Stimulated activated naive CD8-positive, alpha-beta T cell treated with anti-CD3 and anti-CD28 coated beads, Interleukin-15, Interleukin-2, amounts not matched to agents 100 ng/mL and 50 ng/mL, for 24 hours (primary cell): Measurements from ENCODE around the gene GHSR.
"Not testable (repeated sequence)": the region's sequence is repeated elsewhere in the genome, so short reads cannot be mapped to it uniquely, and the experiment has no call there.

Experiments used
- H3K27ac Mint-ChIP-seq: one replicate; pipeline ENCODE4 v1.8.0; 2021; ENCODE audit warnings: mild to moderate bottlenecking, mixed read lengths
- H3K27me3 Mint-ChIP-seq: one replicate; pipeline ENCODE4 v1.8.0; 2021; ENCODE audit warnings: mixed read lengths
- H3K36me3 Mint-ChIP-seq: one replicate; pipeline ENCODE4 v1.8.0; 2021; ENCODE audit warnings: low read depth, mixed read lengths
- H3K4me1 Mint-ChIP-seq: one replicate; pipeline ENCODE4 v1.8.0; 2021; ENCODE audit warnings: low read depth, mixed read lengths
- H3K4me3 Mint-ChIP-seq: one replicate; pipeline ENCODE4 v1.8.0; 2021; ENCODE audit warnings: mild to moderate bottlenecking, mixed read lengths
- H3K9me3 Mint-ChIP-seq: one replicate; pipeline ENCODE4 v1.8.0; 2021; ENCODE audit warnings: mixed read lengths

GHSR gene

GRCh38 chr3:172447611-172448579 is at the start of gene GHSR:
TSS of gene GHSR (minus strand) at chr3:172448456. CDS start at chr3:172448413, 43 bp downstream.
- H3K4me3 Mint-ChIP-seq = peak within 1 kb of the TSS; percentile 63
- no peak within 1 kb of the TSS for H3K27ac Mint-ChIP-seq
- H3K4me1 Mint-ChIP-seq = peaks cover 29% of the 10 kb centered on the region
- H3K9me3 Mint-ChIP-seq = peaks cover 4% of the 10 kb centered on the region
- H3K36me3 Mint-ChIP-seq = peaks cover 5% of the 10 kb centered on the region
- H3K27me3 Mint-ChIP-seq = peaks cover 88% of the 10 kb centered on the region

- H3K36me3 Mint-ChIP-seq, H3K4me3 Mint-ChIP-seq, H3K9me3 Mint-ChIP-seq: not testable (repeated sequence)
- Mint-ChIP-seq H3K27ac (peak overlapping the region; percentile 89), H3K27me3 (peaks cover 18% of the 10 kb centered on the region), H3K4me1 (peaks cover 11% of the 10 kb centered on the region)
Observed at GRCh38 chr3:172490198-172490669, 42.0 kb upstream of the GHSR start.

GRCh38 chr3:172478116-172478515 is 29.9 kb upstream of the GHSR start:
- Mint-ChIP-seq H3K4me1 (peaks cover 8% of the 10 kb centered on the region), H3K4me3 (no peak overlapping the region), H3K27ac (peak overlapping the region; percentile 54)

GRCh38 chr3:172476347-172476746 is 28.1 kb upstream of the GHSR start:
- no peaks in the 10 kb centered on the region for H3K36me3 Mint-ChIP-seq
- H3K4me3 Mint-ChIP-seq = no peak overlapping the region
- H3K9me3 Mint-ChIP-seq = peaks cover 7% of the 10 kb centered on the region
- H3K27ac Mint-ChIP-seq = no peak overlapping the region
- peaks cover 8% of the 10 kb centered on the region for H3K4me1 Mint-ChIP-seq
- H3K27me3 Mint-ChIP-seq = peaks cover 7% of the 10 kb centered on the region

More at GRCh38 chr3:172478116-172478515, 29.9 kb upstream of the GHSR start:
- Mint-ChIP-seq H3K27me3 (peaks cover 6% of the 10 kb centered on the region), H3K9me3 (no peaks in the 10 kb centered on the region), H3K36me3 (no peaks in the 10 kb centered on the region)

GRCh38 chr3:172475703-172476102 is 27.4 kb upstream of the GHSR start:
- Mint-ChIP-seq H3K27me3 (peaks cover 10% of the 10 kb centered on the region), H3K4me1 (peaks cover 8% of the 10 kb centered on the region), H3K4me3 (no peak overlapping the region), H3K27ac (no peak overlapping the region), H3K36me3 (no peaks in the 10 kb centered on the region), H3K9me3 (peaks cover 7% of the 10 kb centered on the region)

- H3K27ac Mint-ChIP-seq = no peak overlapping the region
- H3K4me3 Mint-ChIP-seq = no peak overlapping the region
- H3K36me3 Mint-ChIP-seq = no peaks in the 10 kb centered on the region
- H3K4me1 Mint-ChIP-seq = peaks cover under 1% of the 10 kb centered on the region
- H3K9me3 Mint-ChIP-seq = peaks cover 7% of the 10 kb centered on the region
- H3K27me3 Mint-ChIP-seq = peaks cover 31% of the 10 kb centered on the region
Observed at GRCh38 chr3:172471903-172472302, 23.6 kb upstream of the GHSR start.

GRCh38 chr3:172470588-172470987 is 22.3 kb upstream of the GHSR start:
- no peak overlapping the region for H3K4me3 Mint-ChIP-seq
- peaks cover 34% of the 10 kb centered on the region for H3K27me3 Mint-ChIP-seq
- H3K9me3 Mint-ChIP-seq = peaks cover 7% of the 10 kb centered on the region
- H3K4me1 Mint-ChIP-seq = no peaks in the 10 kb centered on the region
- H3K27ac Mint-ChIP-seq = no peak overlapping the region
- H3K36me3 Mint-ChIP-seq = no peaks in the 10 kb centered on the region

GRCh38 chr3:172467170-172467824 is 19.0 kb upstream of the GHSR start:
- peaks cover 7% of the 10 kb centered on the region for H3K9me3 Mint-ChIP-seq
- peaks cover 34% of the 10 kb centered on the region for H3K27me3 Mint-ChIP-seq
- no peak overlapping the region for H3K27ac Mint-ChIP-seq
- no peak overlapping the region for H3K4me3 Mint-ChIP-seq
- no peaks in the 10 kb centered on the region for H3K36me3 Mint-ChIP-seq
- no peaks in the 10 kb centered on the region for H3K4me1 Mint-ChIP-seq

- no peak overlapping the region for H3K27ac Mint-ChIP-seq
- H3K4me1 Mint-ChIP-seq = no peaks in the 10 kb centered on the region
- H3K4me3 Mint-ChIP-seq = no peak overlapping the region
- peaks cover under 1% of the 10 kb centered on the region for H3K9me3 Mint-ChIP-seq
- H3K27me3 Mint-ChIP-seq = peaks cover 27% of the 10 kb centered on the region
- no peaks in the 10 kb centered on the region for H3K36me3 Mint-ChIP-seq
Observed at GRCh38 chr3:172466553-172467130, 18.4 kb upstream of the GHSR start.

- no peak overlapping the region for H3K4me3 Mint-ChIP-seq
- H3K9me3 Mint-ChIP-seq = no peaks in the 10 kb centered on the region
- H3K27me3 Mint-ChIP-seq = peaks cover 24% of the 10 kb centered on the region
- no peak overlapping the region for H3K27ac Mint-ChIP-seq
- H3K36me3 Mint-ChIP-seq = no peaks in the 10 kb centered on the region
- no peaks in the 10 kb centered on the region for H3K4me1 Mint-ChIP-seq
Observed at GRCh38 chr3:172465281-172465680, 17.0 kb upstream of the GHSR start.

GRCh38 chr3:172464306-172464705 is 16.1 kb upstream of the GHSR start:
- H3K9me3 Mint-ChIP-seq = no peaks in the 10 kb centered on the region
- H3K4me1 Mint-ChIP-seq = no peaks in the 10 kb centered on the region
- peaks cover 22% of the 10 kb centered on the region for H3K27me3 Mint-ChIP-seq
- no peaks in the 10 kb centered on the region for H3K36me3 Mint-ChIP-seq
- no peak overlapping the region for H3K27ac Mint-ChIP-seq
- H3K4me3 Mint-ChIP-seq = no peak overlapping the region

GRCh38 chr3:172461530-172462138 is 13.4 kb upstream of the GHSR start:
- Mint-ChIP-seq H3K27ac (no peak overlapping the region), H3K4me1 (no peaks in the 10 kb centered on the region), H3K4me3 (no peak overlapping the region), H3K9me3 (no peaks in the 10 kb centered on the region), H3K36me3 (no peaks in the 10 kb centered on the region), H3K27me3 (peaks cover 2% of the 10 kb centered on the region)

GRCh38 chr3:172456404-172456803 is 8.1 kb upstream of the GHSR start:
- H3K9me3 Mint-ChIP-seq = no peaks in the 10 kb centered on the region
- H3K27me3 Mint-ChIP-seq = peaks cover 38% of the 10 kb centered on the region
- no peaks in the 10 kb centered on the region for H3K4me1 Mint-ChIP-seq
- H3K27ac Mint-ChIP-seq = no peak overlapping the region
- no peaks in the 10 kb centered on the region for H3K36me3 Mint-ChIP-seq
- no peak overlapping the region for H3K4me3 Mint-ChIP-seq

- Mint-ChIP-seq H3K4me3 (no peak overlapping the region), H3K27me3 (peaks cover 60% of the 10 kb centered on the region), H3K4me1 (peaks cover 3% of the 10 kb centered on the region), H3K27ac (no peak overlapping the region), H3K36me3 (no peaks in the 10 kb centered on the region), H3K9me3 (peaks cover 4% of the 10 kb centered on the region)
Observed at GRCh38 chr3:172454180-172454579, 5.9 kb upstream of the GHSR start.
